HG03103 (cell line): Measurements from ENCODE around the gene FAM177A1.
"Not testable (repeated sequence)": the region's sequence is repeated elsewhere in the genome, so short reads cannot be mapped to it uniquely, and the experiment has no call there.

Source experiments
- ATAC-seq: cut with Tn5 transposase; IDR thresholded peaks from one replicate; pipeline ENCODE4 v1.9.1; 2021; ENCODE audit warnings: low read depth; ENCODE audit not compliant: unreplicated experiment

FAM177A1 gene

GRCh38 chr14:35052637-35053036 is 6.6 kb downstream of the FAM177A1 start:
- no peak for ATAC-seq

GRCh38 chr14:35061113-35061791 is 15.2 kb downstream of the FAM177A1 start:
- not testable (repeated sequence) for ATAC-seq

- not testable (repeated sequence) for ATAC-seq
Observed at GRCh38 chr14:35065731-35066130, 19.7 kb downstream of the FAM177A1 start.

GRCh38 chr14:35068238-35069012 is 22.4 kb downstream of the FAM177A1 start:
- no peak for ATAC-seq

- ATAC-seq: no peak
Observed at GRCh38 chr14:35072226-35072625, 26.2 kb downstream of the FAM177A1 start.

GRCh38 chr14:35073486-35073885 is 27.4 kb downstream of the FAM177A1 start:
- ATAC-seq: no peak

DNA sequence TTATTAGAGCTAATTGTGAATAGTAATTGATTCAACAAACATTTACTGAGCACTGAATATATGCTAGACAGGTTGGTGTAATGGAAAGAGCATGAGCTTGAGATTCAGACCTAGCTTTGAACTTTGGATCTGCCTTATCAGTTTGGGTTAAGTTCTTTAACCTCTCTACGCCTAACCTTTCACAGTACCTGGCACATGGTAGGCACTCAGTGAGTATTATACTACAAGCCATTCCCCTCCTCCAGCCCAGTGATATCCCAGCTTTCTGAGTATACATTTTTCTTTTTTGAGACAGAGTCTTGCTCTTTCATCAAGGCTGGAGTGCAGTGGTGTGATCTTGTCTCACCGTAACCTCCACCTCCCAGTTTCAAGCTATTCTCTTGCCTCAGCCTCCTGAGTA is 32.0 kb downstream of the FAM177A1 start:
- no peak for ATAC-seq

DNA sequence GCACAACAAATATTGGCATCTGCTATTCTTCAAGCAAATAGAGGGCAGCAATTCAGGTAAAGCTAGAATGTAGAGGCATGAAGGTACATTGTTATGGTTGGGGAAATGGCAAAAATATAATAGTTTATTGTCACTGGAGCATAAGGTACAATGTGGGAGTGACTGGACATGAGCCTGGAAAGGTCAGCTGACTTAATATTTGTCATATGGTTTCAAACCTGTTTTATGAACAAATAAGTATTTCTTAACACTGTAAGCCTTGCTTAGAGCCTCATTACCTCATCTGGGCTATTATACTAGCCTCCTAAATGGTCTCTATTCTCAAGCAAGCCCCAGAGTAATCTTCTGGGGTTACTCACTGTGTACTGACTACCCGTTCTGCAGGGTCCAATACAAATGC is 33.7 kb downstream of the FAM177A1 start:
- ATAC-seq: no peak

DNA sequence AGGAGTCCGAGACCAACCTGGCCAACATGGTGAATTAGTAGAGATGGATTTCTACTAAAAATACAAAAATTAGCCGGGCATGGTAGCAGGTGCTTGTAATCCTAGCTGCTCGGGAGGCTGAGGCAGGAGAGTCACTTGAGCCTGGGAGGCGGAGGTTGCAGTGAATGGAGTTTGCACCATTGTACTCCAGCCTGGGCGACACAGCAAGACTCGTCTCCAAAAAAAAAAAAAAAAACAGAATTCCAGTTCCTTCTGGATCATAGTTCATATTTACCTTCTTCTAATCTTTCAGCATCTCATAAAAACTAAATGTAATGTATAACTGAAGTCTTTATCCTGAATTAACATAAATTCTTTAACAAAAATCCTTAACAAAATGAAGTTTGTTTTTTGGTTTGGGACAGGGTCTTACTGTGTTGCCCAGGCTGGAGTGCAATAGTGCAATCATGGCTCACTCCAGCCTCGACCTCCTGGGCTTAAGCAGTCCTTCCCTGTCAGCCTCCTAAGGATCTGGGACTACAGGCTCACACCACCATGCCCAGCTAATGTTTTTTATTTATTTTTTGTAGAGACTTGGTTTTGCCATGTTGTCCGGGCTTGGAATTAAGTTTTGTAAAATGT is 37.6 kb downstream of the FAM177A1 start:
- no peak for ATAC-seq

DNA sequence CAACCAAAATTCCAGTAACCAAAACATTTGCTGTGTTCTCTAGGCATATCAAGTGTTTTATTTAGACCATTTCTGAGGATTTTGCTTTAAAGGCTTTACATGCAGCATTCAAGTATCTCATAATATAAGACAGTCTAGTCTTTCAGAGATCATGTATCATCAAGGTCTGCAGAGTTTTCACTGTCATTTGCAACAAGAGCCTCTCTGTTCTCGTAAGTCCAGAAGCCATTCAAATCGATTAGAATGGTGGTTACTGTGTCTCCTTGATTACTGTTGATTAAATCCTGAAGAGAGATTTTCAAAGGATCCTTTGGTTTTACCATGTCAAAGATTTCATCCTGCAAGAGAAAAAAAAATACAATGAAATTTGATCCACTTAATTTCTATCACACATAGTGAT is 39.4 kb downstream of the FAM177A1 start:
- ATAC-seq: no peak

GRCh38 chr14:35088514-35088913 is 42.4 kb downstream of the FAM177A1 start:
- no peak for ATAC-seq

GRCh38 chr14:35094645-35095044 is 48.6 kb downstream of the FAM177A1 start:
- not testable (repeated sequence) for ATAC-seq

DNA sequence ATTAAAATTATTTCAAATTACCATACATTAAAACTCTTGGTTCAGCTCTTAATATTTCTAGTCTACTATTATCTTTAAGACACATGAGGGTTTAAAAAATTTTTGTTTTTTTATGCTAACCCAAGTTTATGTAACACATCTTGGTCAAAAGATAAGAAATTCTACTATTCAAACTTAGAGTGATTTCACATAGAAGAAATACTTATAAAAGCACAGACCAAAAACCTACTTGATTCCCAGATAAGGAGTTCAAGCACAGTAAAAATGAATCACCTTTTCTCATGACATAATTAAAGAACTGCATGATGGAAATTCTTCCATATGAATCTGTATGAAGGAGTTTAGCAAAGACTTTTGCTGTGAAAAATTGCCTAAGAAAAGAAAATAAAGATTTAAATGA is 61.8 kb downstream of the FAM177A1 start:
- no peak for ATAC-seq

DNA sequence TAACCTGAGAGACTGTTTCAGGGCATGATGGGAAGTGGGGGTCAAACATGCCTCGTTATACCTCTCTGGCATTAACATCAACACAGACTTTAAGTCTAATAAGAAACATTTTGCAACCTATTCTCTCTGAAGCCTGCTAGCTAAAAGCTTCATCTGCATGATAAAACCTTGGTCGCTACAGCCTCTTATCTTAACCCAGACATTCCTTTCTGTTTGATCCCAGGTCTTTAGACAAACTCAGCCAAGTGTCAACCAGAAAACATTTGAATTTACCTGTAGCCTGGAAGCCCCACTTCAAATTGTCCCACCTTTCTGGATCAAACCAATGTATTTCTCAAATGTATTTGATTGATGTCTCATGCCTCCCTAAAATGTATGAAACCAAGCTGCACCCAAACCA is 66.6 kb downstream of the FAM177A1 start:
- ATAC-seq: no peak

DNA sequence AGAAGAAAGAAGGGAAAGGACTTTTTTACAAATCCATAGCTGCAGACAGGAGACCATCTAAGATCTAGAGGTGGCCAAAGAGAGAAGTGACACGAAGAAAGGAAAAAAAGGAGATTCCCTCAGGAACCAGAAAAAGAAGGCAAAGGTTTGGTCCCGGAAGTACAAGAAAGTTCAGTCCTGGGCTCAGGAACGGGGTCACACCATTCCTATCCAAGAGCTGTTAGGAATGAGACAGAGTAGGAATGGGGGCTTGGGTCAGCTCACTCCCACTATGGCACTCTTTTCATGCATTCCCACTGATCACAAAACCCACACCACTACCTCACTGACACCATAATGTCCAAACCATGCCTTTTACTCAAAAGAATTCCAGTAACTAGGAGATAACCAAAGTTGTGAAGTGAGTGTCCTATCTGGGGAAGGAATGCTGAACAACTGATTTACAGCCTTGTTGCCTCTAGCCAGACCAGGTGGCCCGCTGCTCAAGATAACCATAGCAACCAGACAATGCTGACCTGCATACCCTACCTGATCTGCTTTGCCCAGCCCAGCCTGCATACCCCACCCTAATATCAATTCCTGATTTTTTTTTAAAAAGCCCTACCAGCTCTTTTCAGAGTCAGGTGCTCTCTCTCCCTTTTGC is 67.4 kb downstream of the FAM177A1 start:
- no peak for ATAC-seq

DNA sequence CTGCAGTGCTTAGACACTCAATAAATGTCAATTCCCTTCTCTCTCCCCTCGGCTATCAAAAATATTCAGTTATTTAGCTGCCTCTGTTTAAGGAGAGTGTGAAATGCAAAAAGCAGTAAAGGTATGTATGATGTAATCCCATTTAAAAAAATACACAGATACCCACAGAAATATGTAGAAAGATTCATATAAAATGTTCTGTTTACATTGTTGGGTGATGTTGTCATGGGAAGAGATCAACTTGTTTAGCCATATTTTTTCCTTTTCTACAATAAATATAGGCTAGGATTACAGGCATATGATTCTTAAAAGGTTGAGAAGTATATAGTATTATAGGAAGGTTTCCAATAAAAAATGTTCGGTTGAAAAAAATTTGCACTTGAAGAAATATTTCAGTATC is 68.0 kb downstream of the FAM177A1 start:
- ATAC-seq: no peak

DNA sequence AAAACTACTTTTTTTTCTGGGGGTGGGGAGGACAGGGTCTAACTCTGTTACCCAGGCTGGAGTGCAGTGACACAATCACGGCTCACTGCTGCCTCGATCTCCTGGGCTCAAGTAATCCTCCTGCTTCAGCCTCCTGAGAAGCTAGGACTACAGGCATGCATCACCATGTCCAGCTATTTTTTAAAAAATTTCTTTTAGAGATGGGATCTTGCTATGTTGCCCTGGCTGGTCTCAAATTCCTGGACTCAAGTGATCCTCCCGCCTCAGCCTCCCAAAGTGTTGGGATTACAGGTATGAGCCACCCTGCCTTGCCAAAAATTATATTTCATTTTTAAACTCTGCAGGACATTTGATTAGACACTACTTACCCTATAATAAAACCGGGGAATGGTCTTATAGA is 70.2 kb downstream of the FAM177A1 start:
- no peak for ATAC-seq

DNA sequence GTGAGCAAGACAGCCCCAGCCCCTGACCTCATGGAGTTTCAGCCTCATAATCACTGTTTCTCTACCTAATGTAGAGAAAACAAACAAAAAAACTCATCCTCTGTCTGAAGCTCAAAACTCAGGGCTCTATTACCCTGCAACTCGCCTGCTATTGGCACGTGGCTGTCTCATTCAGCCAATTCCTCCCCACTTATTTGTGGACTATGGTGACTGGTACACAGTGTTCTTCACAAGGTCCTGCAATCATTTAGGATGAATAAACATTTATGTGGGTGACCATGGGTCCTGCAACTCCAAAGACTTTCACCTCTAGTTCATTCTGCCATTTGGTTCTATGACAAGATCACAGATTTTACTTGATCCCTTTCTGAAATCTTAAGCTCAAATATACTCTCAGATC is 71.0 kb downstream of the FAM177A1 start:
- ATAC-seq: no peak

- no peak for ATAC-seq
Observed at GRCh38 chr14:35121026-35121886, 75.2 kb downstream of the FAM177A1 start.
